Motor neuron (in vitro differentiated cells): ENCODE results near the gene CDH5. TPM values are rescaled to one million over a fixed set of nuclear protein-coding genes. Genes with fewer than 3 reads are reported as not detected.
"Not testable (repeated sequence)": the region's sequence is repeated elsewhere in the genome, so short reads cannot be mapped to it uniquely, and the experiment has no call there.

Experiments
- ATAC-seq, 8 experiments: fragments of 200-7000 bp; cut with Tn5 transposase; replicated peaks in 6 of 8; 2 replicates each; pipeline ENCODE4 v1.8.0; 2021; ENCODE audit warnings: mild to moderate bottlenecking in 8 of 8, moderate library complexity in 8 of 8
- H3K27ac ChIP-seq, 2 donors: fragments of 250-450 bp; sonication (Bioruptor Pico); 2 replicates each; pipeline ENCODE4 v1.9.0; 2021; ENCODE audit warnings: antibody characterized with exemption in 2 of 2, mild to moderate bottlenecking in 2 of 2, moderate library complexity in 1 of 2
- H3K4me1 ChIP-seq, 2 donors: fragments of 250-450 bp; sonication (Bioruptor Pico); replicated peaks in 1 of 2; 2 replicates each; pipeline ENCODE4 v1.6.1; 2021; ENCODE audit warnings: antibody characterized with exemption in 2 of 2, mild to moderate bottlenecking in 2 of 2, moderate library complexity in 1 of 2
- H3K4me3 ChIP-seq, 5 donors: fragments of 250-450 bp; sonication (Bioruptor Pico); 2 replicates each; pipeline ENCODE4 v1.9.0; 2021; ENCODE audit warnings: antibody characterized with exemption in 5 of 5, mild to moderate bottlenecking in 5 of 5, moderate library complexity in 4 of 5
- WGBS, 10 experiments: fragments of 450-650 bp; shearing (Covaris generic); methylation state at CpG; one replicate each; pipeline ENCODE4 v1.0.0; 2022; 5-methylcytosine and 5-hydroxymethylcytosine counted together
- in situ Hi-C, 9 experiments: fragments of 400-800 bp; cut with MboI; loops; one replicate each; pipeline ENCODE4 v1.15.0; 2021; ENCODE audit warnings: low sequenced_read_pairs in 9 of 9, low pct_unique_long_range_greater_than_20kb in 2 of 9; ENCODE audit not compliant: unreplicated experiment in 9 of 9
- total RNA-seq, 8 experiments: library from RNA; unstranded; fragments of 300-600 nt; gene quantifications; 2 replicates each; pipeline versions ENCODE4 v1.2.3 to v1.2.4, GENCODE V29; 2022

The CDH5 gene, protein sequence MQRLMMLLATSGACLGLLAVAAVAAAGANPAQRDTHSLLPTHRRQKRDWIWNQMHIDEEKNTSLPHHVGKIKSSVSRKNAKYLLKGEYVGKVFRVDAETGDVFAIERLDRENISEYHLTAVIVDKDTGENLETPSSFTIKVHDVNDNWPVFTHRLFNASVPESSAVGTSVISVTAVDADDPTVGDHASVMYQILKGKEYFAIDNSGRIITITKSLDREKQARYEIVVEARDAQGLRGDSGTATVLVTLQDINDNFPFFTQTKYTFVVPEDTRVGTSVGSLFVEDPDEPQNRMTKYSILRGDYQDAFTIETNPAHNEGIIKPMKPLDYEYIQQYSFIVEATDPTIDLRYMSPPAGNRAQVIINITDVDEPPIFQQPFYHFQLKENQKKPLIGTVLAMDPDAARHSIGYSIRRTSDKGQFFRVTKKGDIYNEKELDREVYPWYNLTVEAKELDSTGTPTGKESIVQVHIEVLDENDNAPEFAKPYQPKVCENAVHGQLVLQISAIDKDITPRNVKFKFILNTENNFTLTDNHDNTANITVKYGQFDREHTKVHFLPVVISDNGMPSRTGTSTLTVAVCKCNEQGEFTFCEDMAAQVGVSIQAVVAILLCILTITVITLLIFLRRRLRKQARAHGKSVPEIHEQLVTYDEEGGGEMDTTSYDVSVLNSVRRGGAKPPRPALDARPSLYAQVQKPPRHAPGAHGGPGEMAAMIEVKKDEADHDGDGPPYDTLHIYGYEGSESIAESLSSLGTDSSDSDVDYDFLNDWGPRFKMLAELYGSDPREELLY
- total RNA-seq: 1 to 10 TPM in 3 of 8 experiments, under 1 TPM in 4, not detected in 1; 0.05 to 5.3 (median 0.84) TPM

GRCh38 chr16:66366433-66367299, at the start of gene CDH5:
CDH5 (plus strand) TSS chr16:66366691; CDS start chr16:66379338, 12,647 bp downstream.
- Histone ChIP-seq H3K4me3 (no peak within 1 kb of the TSS), H3K27ac (no peak within 1 kb of the TSS), H3K4me1 (peaks cover 9 to 12% of the 10 kb centered on the region in 2 donors)
- WGBS, 10 experiments: 20 to 100% (median 60%) methylated on average over 1 of the region's 25 CpGs; no CpG with 5 or more reads in 6 of the 10 experiments
- ATAC-seq: no peak
- in situ Hi-C loops: no loop called here

GRCh38 chr16:66318505-66318904, 48.0 kb upstream of the CDH5 start:
- WGBS, 10 experiments: 33 to 100% (median 87%) methylated on average over 1 of the region's 1 CpG; no CpG with 5 or more reads in 4 of the 10 experiments
- no peak for ATAC-seq
- in situ Hi-C loops: loop anchor here in 1 of 9 experiments (5.0 kb wide), 1 partner anchor 41 kb away; no protein-coding TSS in a partner anchor

DNA sequence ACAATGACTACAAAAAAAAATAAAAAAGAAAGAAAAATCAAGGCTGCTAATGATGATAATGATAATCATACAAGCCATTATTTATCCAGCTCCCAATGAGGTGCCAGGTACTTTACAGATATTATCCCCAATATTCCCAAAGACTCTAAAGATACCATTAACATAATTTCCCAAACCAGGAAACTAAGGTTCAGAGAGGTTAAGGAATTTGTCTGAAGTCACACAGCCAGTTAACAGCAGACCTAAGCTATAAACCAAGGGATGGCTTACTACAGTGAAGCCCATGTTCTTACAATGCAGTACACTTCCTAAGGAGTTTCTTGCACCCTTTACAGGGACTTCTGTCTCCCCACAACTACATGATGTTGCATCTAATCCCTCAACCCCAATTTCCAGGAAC, 45.7 kb upstream of the CDH5 start:
- peaks cover 0 to 3% of the 10 kb centered on the region in 2 donors for H3K4me1 ChIP-seq
- H3K4me3 ChIP-seq: no peak overlapping the region
- in situ Hi-C loops: no loop called here
- ATAC-seq: no peak
- no peak overlapping the region for H3K27ac ChIP-seq

More at GRCh38 chr16:66318505-66318904, 48.0 kb upstream of the CDH5 start:
- no peaks in the 10 kb centered on the region for H3K4me1 ChIP-seq
- H3K27ac ChIP-seq: no peak overlapping the region
- H3K4me3 ChIP-seq: no peak overlapping the region

DNA sequence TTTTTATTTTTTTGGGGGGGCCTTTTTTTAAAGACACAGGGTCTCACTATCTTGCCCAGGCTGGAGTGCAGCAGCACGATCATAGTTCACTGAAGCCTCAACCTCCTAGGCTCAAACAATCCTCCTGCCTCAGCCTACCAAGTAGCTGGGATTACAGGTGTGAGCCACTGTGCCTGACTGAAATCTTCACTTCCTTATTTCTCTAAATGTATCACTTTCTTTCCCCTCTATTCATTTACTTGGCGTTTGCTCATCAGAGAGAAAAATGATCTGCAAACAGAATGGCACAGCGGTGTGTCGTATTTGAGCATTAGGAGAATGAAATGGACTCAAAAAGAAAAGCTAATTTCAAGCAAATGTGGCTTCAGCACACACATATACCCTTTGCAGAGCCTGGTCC, 44.3 kb upstream of the CDH5 start:
- Histone ChIP-seq H3K27ac (no peak overlapping the region), H3K4me3 (no peak overlapping the region), H3K4me1 (peaks cover 4 to 8% of the 10 kb centered on the region in 2 donors)
- no peak for ATAC-seq
- in situ Hi-C loops: no loop called here
- 20 to 100% (median 46%) methylated on average over 1 to 4 of the region's 4 CpGs; no CpG with 5 or more reads in 3 of the 10 experiments for WGBS, 10 experiments

GRCh38 chr16:66324815-66325515, 41.5 kb upstream of the CDH5 start:
- in situ Hi-C loops: no loop called here
- 0 to 100% (median 55%) methylated on average over 1 to 5 of the region's 11 CpGs; no CpG with 5 or more reads in 2 of the 10 experiments for WGBS, 10 experiments
- peak in 3 of 8 experiments; percentile 24 to 70 (median 40) for ATAC-seq
- Histone ChIP-seq H3K4me3 (no peak overlapping the region), H3K4me1 (peaks cover 7 to 14% of the 10 kb centered on the region in 2 donors), H3K27ac (no peak overlapping the region)

DNA sequence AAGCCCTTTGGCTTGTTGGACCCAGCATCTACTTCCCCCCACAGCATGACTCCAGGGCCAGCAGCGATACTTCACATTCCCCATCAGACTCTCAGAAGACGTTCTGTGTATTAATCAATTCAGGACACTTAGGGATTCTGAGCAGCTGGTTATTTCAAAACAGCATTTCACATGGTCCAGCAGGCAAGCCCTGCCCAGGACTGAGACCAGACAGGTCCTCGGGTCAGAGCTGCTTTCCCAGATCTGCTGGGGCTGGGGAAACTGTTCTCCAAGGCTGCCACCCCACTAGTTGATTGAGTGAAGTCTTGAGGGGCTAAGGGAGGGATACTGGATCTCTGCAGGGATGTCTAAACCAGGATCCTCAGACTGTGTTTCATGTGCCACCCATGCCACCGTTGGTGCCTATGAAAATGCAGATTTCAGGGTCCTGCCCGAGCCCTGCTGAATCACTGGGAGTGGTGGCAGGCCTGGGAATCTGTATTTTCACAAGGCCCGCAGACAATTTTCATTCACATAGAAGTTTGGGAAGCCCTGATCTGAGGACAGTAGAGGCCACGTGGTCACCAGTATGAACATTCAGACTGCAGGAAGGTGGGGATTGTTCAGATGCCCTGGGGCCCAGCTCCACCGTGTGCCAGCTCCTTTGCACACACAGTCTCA, 40.6 kb upstream of the CDH5 start:
- ATAC-seq: no peak
- Histone ChIP-seq H3K4me1 (peaks cover 7 to 14% of the 10 kb centered on the region in 2 donors), H3K4me3 (no peak overlapping the region), H3K27ac (no peak overlapping the region)
- 33 to 60% methylated on average over 3 to 6 of the region's 8 CpGs; no CpG with 5 or more reads in 8 of the 10 experiments for WGBS, 10 experiments
- in situ Hi-C loops: no loop called here

DNA sequence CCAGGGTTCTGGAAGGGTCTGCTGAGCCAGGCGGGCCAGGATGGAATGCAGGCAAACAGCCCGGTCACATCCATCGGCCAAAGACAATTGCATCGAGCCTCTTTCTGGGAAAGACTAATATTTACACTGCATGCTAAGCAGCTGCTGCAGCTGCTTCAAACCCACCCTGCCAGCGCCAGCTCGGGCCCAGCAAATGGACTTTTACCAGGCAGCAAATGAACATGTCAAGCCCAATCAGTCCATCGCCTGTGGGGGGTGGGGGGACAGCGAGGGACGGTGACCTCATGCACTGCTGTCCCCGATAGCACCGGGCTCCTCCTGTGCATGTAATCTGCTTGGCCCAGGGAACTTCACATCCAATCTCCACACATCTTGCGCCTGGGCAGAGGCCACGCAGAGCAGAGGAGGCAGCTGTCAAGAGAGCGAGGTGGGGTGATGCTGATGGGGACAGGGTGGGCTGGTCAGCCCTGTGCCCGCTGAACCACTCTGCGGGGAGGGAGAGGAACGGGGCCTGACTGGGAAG, 39.4 kb upstream of the CDH5 start:
- ATAC-seq: peak in 6 of 8 experiments; percentile 80 to 90 (median 84)
- Histone ChIP-seq H3K4me1 (peaks cover 7 to 14% of the 10 kb centered on the region in 2 donors), H3K4me3 (no peak overlapping the region), H3K27ac (peak overlapping the region in 1 of 2 donors; percentile 53)
- 60% methylated on average over 1 of the region's 17 CpGs; no CpG with 5 or more reads in 9 of the 10 experiments for WGBS, 10 experiments
- in situ Hi-C loops: no loop called here

GRCh38 chr16:66328282-66328681, 38.2 kb upstream of the CDH5 start:
- Histone ChIP-seq H3K4me1 (peaks cover 7 to 14% of the 10 kb centered on the region in 2 donors), H3K27ac (no peak overlapping the region), H3K4me3 (no peak overlapping the region)
- ATAC-seq: no peak
- WGBS, 10 experiments: 69 to 100% (median 87%) methylated on average over 1 to 7 of the region's 11 CpGs; no CpG with 5 or more reads in 6 of the 10 experiments
- in situ Hi-C loops: no loop called here

- WGBS, 10 experiments: 17 to 54% methylated on average over 2 of the region's 2 CpGs; no CpG with 5 or more reads in 8 of the 10 experiments
- H3K4me3 ChIP-seq, in situ Hi-C loops, H3K27ac ChIP-seq: not testable (repeated sequence)
- H3K4me1 ChIP-seq: peaks cover 7 to 10% of the 10 kb centered on the region in 2 donors
- peak in 2 of 8 experiments; percentile 73 to 76 for ATAC-seq
These were observed 35.0 kb upstream of the CDH5 start for GRCh38 chr16:66331464-66331863.

DNA sequence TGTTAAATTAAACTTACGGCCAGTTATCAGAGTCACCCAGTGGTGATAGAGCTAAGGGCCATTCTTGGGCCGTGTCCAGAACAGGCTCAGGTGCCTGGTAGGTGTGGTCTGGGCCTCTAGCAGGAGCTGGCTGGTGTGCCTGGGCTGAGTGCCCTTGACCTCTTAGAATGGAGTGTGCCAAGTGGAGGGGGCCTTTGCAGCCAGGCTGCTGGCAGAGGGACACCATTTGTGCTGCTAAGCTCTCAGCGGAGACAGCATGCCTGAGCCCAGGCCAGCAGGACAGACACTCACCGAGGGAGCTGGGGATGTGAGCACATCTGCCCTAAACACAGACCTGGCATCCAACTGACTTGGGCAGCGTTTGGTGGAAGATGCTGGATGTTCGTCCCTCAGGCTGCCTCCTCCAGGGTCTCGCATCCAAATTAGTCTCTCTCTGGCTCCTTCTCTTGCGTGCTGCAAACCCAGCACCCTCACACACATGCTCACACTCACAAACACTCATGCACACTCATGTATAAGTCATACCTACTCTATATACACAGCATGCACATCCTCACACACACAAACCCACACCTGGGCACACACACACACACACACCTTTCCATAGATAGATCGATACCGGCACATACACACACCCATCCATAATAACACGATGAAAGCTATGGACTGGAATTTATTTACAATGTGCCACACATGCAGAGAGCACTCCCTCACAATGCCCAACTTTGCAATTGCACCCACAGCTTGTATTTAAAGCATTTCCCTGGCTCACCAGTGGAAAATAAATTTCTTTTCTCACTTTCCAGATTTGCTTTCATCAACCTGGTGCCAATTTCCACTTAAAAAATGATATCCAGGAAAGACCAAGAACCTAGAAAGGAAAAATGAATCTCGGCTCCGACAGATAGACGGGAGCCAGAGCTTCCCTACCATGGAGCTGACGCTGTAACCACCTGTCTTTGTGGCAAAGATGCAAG, 33.6 kb upstream of the CDH5 start:
- in situ Hi-C loops: no loop called here
- ATAC-seq: no peak
- no peaks in the 10 kb centered on the region for H3K4me1 ChIP-seq
- no peak overlapping the region for H3K27ac ChIP-seq
- no peak overlapping the region for H3K4me3 ChIP-seq
- 56 to 100% (median 86%) methylated on average over 1 to 9 of the region's 15 CpGs; no CpG with 5 or more reads in 2 of the 10 experiments for WGBS, 10 experiments
